IPS-18c (cell line): Measurements from ENCODE around the gene ARHGEF10L.
A peak's percentile ranks its signal among the peaks of the same experiment; 100 is the strongest.

Source experiments
- H3K4me3 ChIP-seq: 2 replicates; pipeline ENCODE4 v1.7.0; 2013; ENCODE audit warnings: low read depth, mild to moderate bottlenecking, low read length, moderate library complexity; ENCODE audit not compliant: insufficient read depth
- H3K9me3 ChIP-seq: one replicate; pipeline ENCODE4 v1.6.1; 2013; ENCODE audit warnings: mild to moderate bottlenecking, low read length, moderate library complexity; ENCODE audit not compliant: control insufficient read depth, insufficient read depth

Gene ARHGEF10L

GRCh38 chr1:17561561-17561985 lies 22.1 kb downstream of the ARHGEF10L start:
- Histone ChIP-seq H3K9me3 (peaks cover 2% of the 10 kb centered on the region), H3K4me3 (no peak overlapping the region)

- no peak overlapping the region for H3K4me3 ChIP-seq
Measured at GRCh38 chr1:17562375-17562774, 22.9 kb downstream of the ARHGEF10L start.

GRCh38 chr1:17563494-17564281 lies 24.2 kb downstream of the ARHGEF10L start:
- H3K9me3 ChIP-seq, result no peaks in the 10 kb centered on the region
- no peak overlapping the region for H3K4me3 ChIP-seq

More at GRCh38 chr1:17562375-17562774, 22.9 kb downstream of the ARHGEF10L start:
- peaks cover 1% of the 10 kb centered on the region for H3K9me3 ChIP-seq

- Histone ChIP-seq H3K9me3 (no peaks in the 10 kb centered on the region), H3K4me3 (peak overlapping the region; percentile 22; the same call in 1 of the 2 replicates)
Measured at GRCh38 chr1:17564458-17565393, 25.2 kb downstream of the ARHGEF10L start.

GRCh38 chr1:17565461-17566252 lies 26.2 kb downstream of the ARHGEF10L start:
- Histone ChIP-seq H3K4me3 (peak overlapping the region; percentile 22), H3K9me3 (no peaks in the 10 kb centered on the region)

GRCh38 chr1:17566417-17566816 lies 26.9 kb downstream of the ARHGEF10L start:
- Histone ChIP-seq H3K4me3 (no peak overlapping the region), H3K9me3 (no peaks in the 10 kb centered on the region)

GRCh38 chr1:17566892-17567291 lies 27.4 kb downstream of the ARHGEF10L start:
- H3K4me3 ChIP-seq, result no peak overlapping the region
- H3K9me3 ChIP-seq, result no peaks in the 10 kb centered on the region

- Histone ChIP-seq H3K9me3 (no peaks in the 10 kb centered on the region), H3K4me3 (no peak overlapping the region)
Measured at GRCh38 chr1:17567582-17567981, 28.1 kb downstream of the ARHGEF10L start.

GRCh38 chr1:17568014-17568900 lies 28.8 kb downstream of the ARHGEF10L start:
- Histone ChIP-seq H3K4me3 (no peak overlapping the region), H3K9me3 (no peaks in the 10 kb centered on the region)

- H3K9me3 ChIP-seq, result no peaks in the 10 kb centered on the region
Measured at GRCh38 chr1:17569200-17570139, 30.0 kb downstream of the ARHGEF10L start.

GRCh38 chr1:17570228-17570627 lies 30.7 kb downstream of the ARHGEF10L start:
- no peak overlapping the region for H3K4me3 ChIP-seq
- H3K9me3 ChIP-seq, result no peaks in the 10 kb centered on the region

More at GRCh38 chr1:17569200-17570139, 30.0 kb downstream of the ARHGEF10L start:
- peak overlapping the region; percentile 6; the same call in 1 of the 2 replicates for H3K4me3 ChIP-seq

- H3K9me3 ChIP-seq, result no peaks in the 10 kb centered on the region
- H3K4me3 ChIP-seq, result no peak overlapping the region
Measured at GRCh38 chr1:17572264-17572985, 32.9 kb downstream of the ARHGEF10L start.

- no peak overlapping the region for H3K4me3 ChIP-seq
- no peaks in the 10 kb centered on the region for H3K9me3 ChIP-seq
Measured at GRCh38 chr1:17573518-17574041, 34.1 kb downstream of the ARHGEF10L start.

- no peak overlapping the region for H3K4me3 ChIP-seq
- no peaks in the 10 kb centered on the region for H3K9me3 ChIP-seq
Measured at GRCh38 chr1:17574516-17574915, 35.0 kb downstream of the ARHGEF10L start.
